Measurements from ENCODE around the gene PRDM10. TPM values are rescaled to one million over a fixed set of nuclear protein-coding genes. Genes with fewer than 3 reads are reported as not detected.
"Not testable (repeated sequence)": the region's sequence is repeated elsewhere in the genome, so short reads cannot be mapped to it uniquely, and the experiment has no call there.

The PRDM10 gene
- total RNA-seq, 1 donor from 2014 or later = 11.2 TPM

DNA sequence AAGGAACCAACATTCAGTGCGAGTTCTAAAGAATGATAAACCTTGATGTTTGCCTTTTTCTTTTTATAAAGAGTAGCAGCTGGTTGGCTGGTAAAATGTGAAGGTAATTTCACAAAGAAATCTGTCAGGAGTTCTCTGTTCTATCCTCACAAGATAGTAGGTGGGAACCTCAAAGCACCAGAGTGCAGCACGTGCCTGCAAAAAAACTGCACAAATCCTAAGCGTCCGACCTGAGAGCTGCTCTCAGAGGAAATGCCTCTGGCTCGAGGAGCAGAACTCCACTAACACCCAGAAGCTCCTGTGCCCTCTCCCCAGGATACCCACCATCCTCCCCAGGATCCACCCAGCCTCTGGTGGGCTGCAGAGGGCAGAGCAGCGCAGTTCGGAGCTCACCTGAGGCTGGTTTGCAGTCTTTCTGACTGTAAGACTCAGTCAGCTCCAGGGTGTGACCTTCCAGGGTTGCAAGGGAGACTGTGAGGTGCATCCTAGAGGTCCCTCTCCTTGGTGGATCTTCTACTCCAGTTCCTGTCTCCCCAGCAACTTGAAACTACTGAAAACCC is 23.5 kb downstream of the PRDM10 start:
- intact Hi-C loops (cut with micrococcal nuclease) = no loop called here

DNA sequence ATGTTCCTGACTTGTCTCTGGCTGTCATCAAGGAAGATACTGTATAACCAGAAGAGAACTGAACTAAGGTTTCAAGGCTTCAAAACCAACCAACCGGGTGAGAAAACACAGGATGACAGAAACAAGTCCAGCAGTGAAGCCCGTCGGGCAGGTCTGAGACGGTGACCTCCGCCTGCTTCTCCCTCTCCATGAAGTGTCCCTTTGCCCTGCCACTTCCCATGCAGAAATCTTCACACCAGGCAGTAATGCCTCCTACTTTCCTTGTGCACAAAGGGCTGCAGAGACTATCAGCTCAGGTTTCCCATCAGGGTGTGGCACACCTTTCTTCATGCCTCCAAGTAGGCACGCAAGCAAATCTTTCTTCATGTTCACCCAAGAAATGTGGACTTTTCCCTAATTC is 24.2 kb downstream of the PRDM10 start:
- intact Hi-C loops (cut with micrococcal nuclease) = no loop called here

DNA sequence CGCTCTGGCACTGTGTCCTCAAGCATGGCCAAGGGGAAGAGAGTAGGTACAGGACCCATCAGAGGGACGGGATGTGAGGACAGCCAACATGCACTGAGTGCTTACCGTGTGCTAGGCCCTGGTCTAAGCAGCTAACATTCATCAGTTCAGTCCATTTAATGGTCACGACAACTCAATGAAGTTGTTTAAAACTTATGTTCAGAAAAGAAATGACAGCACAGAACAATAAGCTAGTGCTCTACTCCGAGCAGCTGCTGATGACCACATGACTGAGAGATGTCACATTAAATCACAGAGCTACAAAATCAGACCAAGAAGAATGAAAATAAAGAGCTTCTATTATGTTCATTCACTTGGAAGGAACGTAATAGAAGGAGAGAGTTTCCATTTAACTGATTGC is 26.3 kb downstream of the PRDM10 start:
- intact Hi-C loops (cut with micrococcal nuclease) = no loop called here

DNA sequence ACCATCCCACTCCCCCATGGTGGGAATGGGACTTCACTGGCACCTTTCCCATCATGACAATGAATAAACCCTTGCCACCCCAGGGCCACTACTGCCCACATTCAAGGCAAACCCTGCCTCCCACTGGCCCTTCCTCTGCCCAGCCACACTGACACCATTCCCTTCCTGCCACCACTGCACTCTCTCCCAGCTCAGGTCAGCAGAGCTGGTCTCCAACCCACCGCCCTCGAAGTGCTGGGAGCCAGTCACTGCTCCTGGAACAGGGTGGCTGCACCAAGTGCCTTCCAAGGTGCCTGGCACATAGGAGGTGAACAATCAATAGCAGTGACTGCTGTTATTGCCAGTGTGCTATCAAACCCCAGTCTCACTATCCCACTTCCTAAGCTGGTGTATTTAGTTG is 27.1 kb downstream of the PRDM10 start:
- intact Hi-C loops (cut with micrococcal nuclease) = no loop called here

DNA sequence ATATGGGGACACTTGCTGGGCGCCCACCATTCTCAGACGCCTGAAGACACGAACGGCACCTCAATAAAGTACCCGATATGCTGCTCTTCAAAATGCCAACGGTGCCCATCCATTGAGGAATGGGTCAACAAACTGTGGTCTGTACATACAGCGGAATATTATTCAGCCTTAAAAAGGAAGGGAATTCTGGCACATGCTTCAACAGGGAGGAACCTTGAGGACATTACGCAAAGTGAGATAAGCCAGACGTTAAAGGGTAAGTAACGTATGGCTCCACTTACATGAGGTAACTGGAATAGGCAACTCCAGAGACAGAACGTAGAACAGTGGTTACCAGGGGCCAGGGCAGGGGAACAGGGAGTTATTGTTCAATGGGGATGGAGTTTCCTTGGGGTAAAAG is 28.0 kb downstream of the PRDM10 start:
- intact Hi-C loops (cut with micrococcal nuclease) = no loop called here

DNA sequence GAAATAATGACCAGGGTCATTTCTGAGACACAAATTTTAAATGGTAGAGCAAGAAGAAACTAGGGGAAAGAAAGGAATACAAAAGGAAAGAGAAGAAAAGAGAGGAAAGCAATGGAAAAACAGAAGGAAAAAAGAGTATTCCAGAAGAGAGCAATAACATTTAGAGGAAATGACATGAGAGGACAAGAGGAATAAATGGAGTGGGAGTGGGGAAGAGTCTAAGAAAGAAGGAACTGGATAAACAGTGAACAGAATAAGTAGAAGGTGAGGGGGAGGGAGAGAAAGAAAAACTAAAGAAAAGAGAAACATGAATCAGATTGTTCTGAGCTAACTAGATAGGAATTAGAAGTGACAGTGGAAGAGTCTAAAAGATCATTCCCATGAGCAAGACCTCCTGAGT is 28.4 kb downstream of the PRDM10 start:
- intact Hi-C loops (cut with micrococcal nuclease) = no loop called here

DNA sequence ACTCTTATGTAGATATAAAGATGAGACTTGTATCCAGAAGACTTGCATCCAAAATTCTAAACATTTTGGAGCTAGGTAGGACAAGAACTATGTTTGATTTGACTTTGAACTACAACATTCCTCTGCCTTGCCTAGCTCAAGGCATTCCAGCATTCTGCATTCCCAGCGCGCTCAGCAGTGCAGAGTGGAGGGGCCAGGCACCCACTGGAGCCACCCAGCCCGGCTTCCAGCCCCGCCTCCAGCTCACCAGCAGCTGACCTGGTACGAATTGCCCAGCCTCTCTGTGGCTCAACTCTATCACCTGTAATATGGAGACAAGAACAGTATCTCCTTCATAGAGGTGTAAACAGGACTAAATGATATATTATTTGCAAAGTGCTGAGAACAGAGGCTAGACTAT is 28.8 kb downstream of the PRDM10 start:
- intact Hi-C loops (cut with micrococcal nuclease) = no loop called here

DNA sequence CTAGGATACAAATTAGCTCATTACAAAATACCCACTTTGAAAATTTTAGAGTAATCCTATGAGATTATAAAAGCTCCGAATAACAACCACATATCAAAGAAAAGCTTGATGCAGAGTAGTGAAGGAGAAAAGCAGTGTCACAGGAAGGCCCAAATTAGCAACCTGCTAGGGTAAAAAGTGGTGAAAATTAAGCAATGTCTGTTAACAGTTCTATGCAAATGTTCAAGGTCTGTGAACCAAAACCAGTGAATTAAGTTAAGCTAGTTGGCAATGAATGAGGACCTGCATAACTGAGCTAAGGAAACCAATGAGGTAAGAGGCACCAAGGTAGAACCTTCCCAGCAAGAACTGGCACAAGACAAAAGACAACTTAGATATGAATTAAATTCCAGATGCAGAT is 29.6 kb downstream of the PRDM10 start:
- intact Hi-C loops (cut with micrococcal nuclease) = no loop called here

DNA sequence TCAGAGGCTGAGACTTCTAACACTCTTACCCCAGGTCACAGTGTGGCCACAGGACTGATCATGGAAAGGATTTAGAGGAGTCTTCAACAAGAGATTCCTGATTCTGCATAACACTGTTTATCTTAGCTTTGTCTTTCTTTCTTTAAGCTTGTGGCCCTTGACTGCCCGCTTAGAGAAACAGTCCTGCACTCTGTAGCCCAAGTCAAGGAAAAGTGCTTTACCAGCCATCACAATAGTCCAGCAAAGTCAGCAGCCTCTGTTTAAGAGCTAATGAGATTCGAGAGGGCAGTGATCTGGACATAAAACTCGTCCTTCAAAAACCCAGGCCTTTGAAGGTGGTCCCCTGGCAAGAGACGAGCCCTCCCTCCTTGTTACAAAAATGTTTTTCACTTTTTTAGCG is 30.0 kb downstream of the PRDM10 start:
- intact Hi-C loops (cut with micrococcal nuclease) = no loop called here

DNA sequence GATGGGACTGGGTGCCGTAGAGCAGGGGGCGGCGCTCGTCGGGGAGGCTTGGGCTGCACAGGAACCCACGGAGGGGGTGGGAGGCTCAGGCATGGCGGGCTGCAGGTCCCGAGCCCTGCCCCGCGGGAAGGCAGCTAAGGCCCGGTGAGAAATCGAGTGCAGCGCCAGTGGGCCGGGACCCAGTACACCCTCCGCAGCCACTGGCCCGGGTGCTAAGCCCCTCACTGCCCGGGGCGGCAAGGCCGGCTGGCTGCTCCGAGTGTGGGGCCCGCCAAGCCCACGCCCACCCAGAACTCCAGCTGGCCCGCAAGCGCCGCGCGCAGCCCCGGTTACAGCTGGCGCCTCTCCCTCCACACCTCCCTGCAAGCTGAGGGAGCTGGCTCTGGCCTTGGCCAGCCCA is 30.8 kb downstream of the PRDM10 start:
- intact Hi-C loops (cut with micrococcal nuclease) = not testable (repeated sequence)

DNA sequence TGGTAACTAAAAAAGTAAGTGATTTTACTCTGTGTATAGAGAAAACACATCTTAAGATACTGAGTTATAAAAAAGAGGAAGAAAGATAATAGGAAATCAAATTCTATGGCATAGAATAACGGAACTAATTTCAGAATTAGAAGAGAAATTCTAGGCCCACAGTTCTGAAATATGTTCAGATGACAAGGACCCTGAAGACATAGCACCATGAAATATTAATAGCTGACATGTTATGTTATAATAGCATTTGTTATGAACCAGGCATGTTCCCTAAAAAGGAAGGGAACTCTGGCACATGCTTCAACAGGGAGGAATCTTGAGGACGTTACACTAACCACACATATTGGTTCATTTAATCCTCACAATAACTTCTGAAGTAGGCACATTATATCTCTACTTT is 32.7 kb downstream of the PRDM10 start:
- intact Hi-C loops (cut with micrococcal nuclease) = loop anchor here (1.0 kb wide), 1 partner anchor 26 kb away; no protein-coding TSS in a partner anchor

DNA sequence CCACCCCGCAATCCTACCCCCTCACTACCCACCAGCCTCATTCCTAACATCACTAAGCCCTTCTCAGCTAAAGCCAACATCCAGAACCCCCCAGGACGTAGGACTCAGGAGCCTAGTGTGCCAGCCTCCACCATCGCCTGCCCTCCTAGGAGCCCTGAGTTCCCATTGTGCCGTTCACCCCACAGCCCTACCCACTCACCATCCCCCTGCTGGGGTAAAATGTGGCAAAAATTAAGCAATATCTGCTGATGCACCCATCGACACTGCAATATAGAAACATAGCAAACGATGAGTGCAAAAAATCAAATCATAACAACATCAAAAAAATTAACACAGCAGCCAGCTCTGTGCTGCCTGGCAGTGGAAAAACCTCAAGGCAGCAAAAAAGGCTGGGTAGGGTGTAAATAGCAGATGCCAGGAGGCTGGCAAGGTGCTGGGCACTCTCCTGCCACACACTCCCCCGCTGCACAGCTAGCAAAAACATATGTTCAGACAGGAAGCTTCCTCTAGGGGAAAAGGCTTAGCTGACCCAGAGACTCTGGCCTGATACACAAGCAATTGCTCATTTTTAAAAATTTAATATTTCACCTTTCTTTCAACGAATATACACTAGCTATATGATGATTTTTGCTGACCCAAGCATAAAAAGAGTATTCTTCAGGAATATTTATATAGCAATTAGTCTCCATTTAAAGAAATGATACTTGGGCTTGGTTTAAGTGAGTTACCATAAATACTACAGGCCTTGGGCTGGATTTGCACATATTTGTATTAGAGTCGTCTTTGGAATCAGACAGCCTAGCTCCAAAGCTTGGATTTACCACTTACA is 33.8 kb downstream of the PRDM10 start:
- intact Hi-C loops (cut with micrococcal nuclease) = no loop called here

DNA sequence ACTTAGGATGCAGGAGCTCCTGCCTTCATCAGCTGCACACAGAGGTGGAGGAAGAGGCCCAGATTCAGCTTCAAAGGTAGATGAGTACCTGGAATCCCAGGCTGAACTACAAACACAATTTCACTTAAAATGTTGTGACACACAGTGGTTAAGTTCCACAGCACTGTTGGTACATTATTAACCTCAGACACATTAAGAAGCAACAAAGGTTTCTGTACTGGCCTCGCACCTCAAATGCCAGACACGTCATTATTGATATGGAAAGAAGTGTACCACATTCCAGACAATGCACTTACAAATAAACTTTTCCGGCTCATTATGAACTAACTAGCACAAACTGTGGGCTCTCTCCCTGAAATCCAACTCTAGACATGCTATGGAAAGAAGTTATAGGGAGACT is 34.6 kb downstream of the PRDM10 start:
- intact Hi-C loops (cut with micrococcal nuclease) = no loop called here

DNA sequence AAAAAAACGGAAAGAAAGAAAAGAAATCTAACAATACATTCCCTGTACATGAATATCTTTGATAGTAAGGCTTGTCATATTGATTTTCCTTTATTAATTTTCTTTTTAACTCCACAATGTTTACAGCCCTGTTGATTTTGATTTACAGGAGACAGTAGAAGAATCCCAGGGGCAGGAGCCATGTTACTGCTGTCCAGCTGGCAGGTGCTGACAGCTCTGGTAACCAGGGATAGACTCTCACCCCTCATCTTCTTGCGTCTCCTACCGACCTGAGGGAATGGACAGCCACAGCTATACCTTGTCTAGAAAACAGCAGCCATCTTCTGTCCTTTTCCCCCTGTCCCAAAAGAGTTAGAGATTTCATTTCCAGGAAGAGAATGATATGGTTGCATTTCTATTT is 37.4 kb downstream of the PRDM10 start:
- intact Hi-C loops (cut with micrococcal nuclease) = no loop called here

DNA sequence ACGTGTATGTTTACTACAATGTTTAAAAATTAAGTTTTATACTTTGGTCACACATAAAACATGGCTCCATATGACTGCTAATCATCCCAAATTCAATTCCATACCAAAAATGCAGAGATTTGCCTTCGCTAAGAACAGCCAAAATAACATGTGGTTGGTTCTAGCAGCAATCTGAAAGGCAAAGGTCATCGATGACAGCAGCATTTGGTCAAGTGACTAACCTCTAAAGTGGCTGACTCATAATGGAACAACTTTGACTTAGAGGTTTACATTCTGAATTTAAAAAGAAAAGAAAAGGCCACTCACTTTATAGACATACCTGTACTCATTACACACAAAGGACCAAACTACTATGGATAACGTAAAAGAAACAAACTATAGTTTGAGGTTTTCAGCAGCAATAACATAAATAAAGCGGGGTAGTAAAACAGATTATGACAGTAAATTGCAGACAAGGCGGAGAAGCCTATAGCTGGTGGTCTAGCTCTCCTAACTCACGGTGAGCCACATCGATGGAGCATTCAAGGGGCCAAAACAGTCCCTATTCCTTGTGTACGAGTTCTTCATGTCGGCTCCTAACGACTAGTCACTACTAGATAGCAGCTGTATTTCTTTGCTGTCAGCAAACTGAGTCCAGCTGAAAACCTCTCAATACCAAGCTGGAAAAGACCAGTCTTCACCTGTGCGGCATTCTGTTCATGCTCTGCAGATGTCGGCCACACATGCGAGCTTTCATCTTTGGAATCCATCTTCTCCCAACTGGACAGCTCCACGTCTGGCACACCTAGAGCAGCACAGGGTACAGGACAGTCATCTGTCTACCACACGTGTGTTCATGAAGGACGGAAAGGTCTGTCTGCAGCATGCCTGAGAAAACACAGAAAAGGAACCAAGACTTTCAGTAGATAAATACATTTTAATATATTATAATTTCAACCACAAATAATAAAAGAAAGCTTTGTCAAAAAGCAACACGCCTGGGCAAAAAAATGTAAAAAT is 42.1 kb downstream of the PRDM10 start:
- intact Hi-C loops (cut with micrococcal nuclease) = no loop called here

DNA sequence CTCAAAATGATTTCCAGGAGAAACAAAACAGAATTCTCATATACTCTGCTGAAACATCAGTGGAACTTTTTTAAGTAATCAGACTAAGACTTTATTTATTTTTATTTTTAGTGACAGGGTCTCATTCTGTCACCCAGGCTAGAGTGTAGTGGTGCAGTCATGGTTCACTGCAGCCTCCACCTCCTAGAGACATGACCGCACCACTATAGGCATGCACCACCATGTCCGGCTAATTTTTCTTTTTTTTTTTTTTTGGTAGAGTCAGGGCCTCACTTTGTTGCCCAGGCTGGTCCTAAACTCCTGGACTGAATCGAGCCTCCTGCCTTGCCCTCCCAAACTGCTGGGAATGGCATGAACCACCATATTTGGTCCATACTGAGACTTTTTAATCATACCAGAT is 42.9 kb downstream of the PRDM10 start:
- intact Hi-C loops (cut with micrococcal nuclease) = no loop called here

DNA sequence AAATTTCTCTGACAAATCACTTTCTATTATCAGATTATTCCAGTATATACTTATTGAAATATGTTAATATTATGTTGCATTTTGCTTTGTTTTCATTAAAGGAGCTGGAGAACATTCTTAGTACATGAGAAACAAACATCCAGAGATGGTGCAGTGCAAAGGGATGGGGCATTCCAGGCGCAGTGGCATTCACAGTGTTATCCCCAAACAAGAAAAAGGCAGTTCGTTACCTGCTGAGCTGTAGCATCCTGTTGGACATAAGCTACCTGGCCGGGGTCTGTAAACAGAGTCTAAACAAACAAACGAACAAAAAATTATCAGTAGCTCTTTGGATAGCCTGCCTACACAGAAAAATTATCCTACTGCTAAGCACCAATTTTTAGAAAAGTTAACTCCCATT is 47.4 kb downstream of the PRDM10 start:
- intact Hi-C loops (cut with micrococcal nuclease) = no loop called here

DNA sequence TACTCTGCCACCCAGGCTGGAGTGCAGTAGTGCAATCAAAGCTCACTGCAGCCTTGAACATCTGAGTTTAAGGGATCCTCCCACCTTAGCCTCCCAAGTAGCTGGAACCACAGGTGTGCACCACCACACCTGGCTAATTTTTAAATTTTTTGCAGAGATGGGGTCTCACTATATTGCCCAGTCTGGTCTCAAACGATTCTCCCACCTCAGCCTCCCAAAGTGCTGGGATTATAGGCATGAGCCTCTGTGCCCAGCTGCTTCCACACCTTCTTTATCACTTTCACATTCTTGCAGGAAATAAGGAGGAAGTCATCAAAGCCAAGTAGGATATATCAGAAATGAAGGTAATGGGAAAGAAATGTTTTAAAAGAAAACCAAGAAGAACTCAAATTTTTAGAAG is 47.9 kb downstream of the PRDM10 start:
- intact Hi-C loops (cut with micrococcal nuclease) = not testable (repeated sequence)

DNA sequence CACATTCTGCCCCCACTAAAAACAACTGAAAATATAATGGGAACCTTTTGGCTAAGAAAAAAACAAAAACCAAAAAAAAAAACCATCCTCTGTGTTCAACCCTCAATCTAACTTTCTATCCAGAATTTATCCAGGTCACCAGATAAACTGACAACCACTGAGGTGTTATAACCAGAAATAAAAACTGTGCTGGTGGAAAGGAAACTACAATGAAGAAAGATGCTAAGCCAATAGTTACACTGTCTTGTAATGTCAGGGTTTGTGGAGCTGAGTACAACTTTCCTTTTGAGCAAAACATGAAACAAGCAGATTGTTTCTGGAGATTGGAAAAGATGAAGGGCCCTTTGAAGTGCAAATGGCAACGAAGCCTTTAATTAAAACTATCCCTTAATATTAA is 50.8 kb downstream of the PRDM10 start:
- intact Hi-C loops (cut with micrococcal nuclease) = no loop called here

DNA sequence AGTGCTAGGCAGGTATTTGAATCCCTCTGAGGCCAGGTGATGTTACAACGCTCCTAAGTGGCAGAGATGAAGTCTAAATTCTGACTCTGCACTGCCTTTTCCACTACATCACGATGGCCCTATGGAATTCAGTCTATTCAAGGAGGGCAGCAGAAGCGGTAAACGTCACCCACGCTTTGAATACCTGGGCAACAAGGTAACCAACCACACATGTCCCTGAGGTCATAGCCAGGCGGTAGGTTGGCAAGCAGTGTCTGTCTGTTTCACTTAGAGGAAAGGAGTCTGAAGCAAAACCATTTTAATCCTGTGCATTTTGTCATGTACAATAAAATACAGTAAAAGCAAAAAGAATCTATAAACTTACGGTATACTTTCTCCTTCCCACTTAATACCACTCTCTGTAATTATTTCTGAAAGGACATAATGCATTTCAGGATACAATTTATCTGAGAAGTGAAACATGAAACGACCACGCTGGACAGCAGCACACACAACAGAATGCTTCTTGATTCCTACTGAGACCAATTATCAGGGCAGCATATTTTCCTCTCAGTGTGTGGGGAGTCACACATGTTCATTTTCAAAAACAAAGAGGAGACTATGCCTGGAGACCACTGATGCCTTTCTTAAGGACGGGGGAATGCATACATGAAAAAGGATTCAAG is 51.3 kb downstream of the PRDM10 start:
- intact Hi-C loops (cut with micrococcal nuclease) = no loop called here
